Duodenal mucosa (tissue), 2 donors: ENCODE measurements around the gene OR1I1.
"Not testable (repeated sequence)": the region's sequence is repeated elsewhere in the genome, so short reads cannot be mapped to it uniquely, and the experiment has no call there.

Experiments used
- H3K27ac ChIP-seq: one replicate; pipeline ENCODE4 v1.7.0; 2013; ENCODE audit warnings: low read depth, low read length
- H3K27me3 ChIP-seq, 2 donors: one replicate each; pipeline ENCODE4 v1.7.0; 2013; ENCODE audit warnings: low read length in 2 of 2, control low read depth in 1 of 2; ENCODE audit not compliant: insufficient read depth in 2 of 2, control insufficient read depth in 1 of 2
- H3K36me3 ChIP-seq, 2 donors: one replicate each; pipeline ENCODE4 v1.7.0; 2013; ENCODE audit warnings: low read length in 2 of 2, control low read depth in 1 of 2; ENCODE audit not compliant: insufficient read depth in 2 of 2, control insufficient read depth in 1 of 2
- H3K4me1 ChIP-seq, 2 donors: one replicate each; pipeline ENCODE4 v1.7.0; 2013; ENCODE audit warnings: low read length in 2 of 2, control low read depth in 1 of 2; ENCODE audit not compliant: insufficient read depth in 2 of 2, control insufficient read depth in 1 of 2
- H3K4me3 ChIP-seq, 2 donors: one replicate each; pipeline ENCODE4 v1.7.0; 2013; ENCODE audit warnings: low read length in 2 of 2, low read depth in 1 of 2
- H3K9ac ChIP-seq, 2 donors: one replicate each; pipeline ENCODE4 v1.7.0; 2013; ENCODE audit warnings: low read length in 2 of 2, low read depth in 1 of 2
- H3K9me3 ChIP-seq, 2 donors: one replicate each; pipeline ENCODE4 v1.7.0; 2013; ENCODE audit warnings: low read length in 2 of 2, control low read depth in 1 of 2; ENCODE audit not compliant: control insufficient read depth in 1 of 2

OR1I1 gene

GRCh38 chr19:15050639-15051038 is 31.4 kb upstream of the OR1I1 start:
- no peaks in the 10 kb centered on the region for H3K36me3 ChIP-seq
- H3K9me3 ChIP-seq, result no peaks in the 10 kb centered on the region
- H3K27ac ChIP-seq, result no peak overlapping the region
- H3K9ac ChIP-seq, result no peak overlapping the region
- no peaks in the 10 kb centered on the region for H3K27me3 ChIP-seq
- no peak overlapping the region for H3K4me3 ChIP-seq
- no peaks in the 10 kb centered on the region for H3K4me1 ChIP-seq

- Histone ChIP-seq H3K9ac (no peak overlapping the region), H3K4me1 (no peaks in the 10 kb centered on the region), H3K27ac (no peak overlapping the region), H3K4me3 (no peak overlapping the region), H3K27me3 (peaks cover 0 to 4% of the 10 kb centered on the region in 2 donors), H3K36me3 (no peaks in the 10 kb centered on the region), H3K9me3 (no peaks in the 10 kb centered on the region)
Measured at GRCh38 chr19:15062036-15062435, 20.0 kb upstream of the OR1I1 start.

GRCh38 chr19:15070386-15070785 is 11.6 kb upstream of the OR1I1 start:
- not testable (repeated sequence) for H3K27me3 ChIP-seq, H3K4me3 ChIP-seq, H3K36me3 ChIP-seq, H3K9ac ChIP-seq, H3K9me3 ChIP-seq, H3K27ac ChIP-seq, H3K4me1 ChIP-seq

GRCh38 chr19:15072930-15073647 is 8.9 kb upstream of the OR1I1 start:
- Histone ChIP-seq H3K9me3 (no peaks in the 10 kb centered on the region), H3K27me3 (no peaks in the 10 kb centered on the region), H3K4me1 (no peaks in the 10 kb centered on the region), H3K27ac (no peak overlapping the region), H3K4me3 (no peak overlapping the region), H3K36me3 (no peaks in the 10 kb centered on the region), H3K9ac (no peak overlapping the region)

GRCh38 chr19:15074371-15074770 is 7.6 kb upstream of the OR1I1 start:
- no peaks in the 10 kb centered on the region for H3K27me3 ChIP-seq
- no peak overlapping the region for H3K27ac ChIP-seq
- no peak overlapping the region for H3K9ac ChIP-seq
- no peak overlapping the region for H3K4me3 ChIP-seq
- no peaks in the 10 kb centered on the region for H3K36me3 ChIP-seq
- H3K9me3 ChIP-seq, result no peaks in the 10 kb centered on the region
- H3K4me1 ChIP-seq, result no peaks in the 10 kb centered on the region

GRCh38 chr19:15075806-15076205 is 6.2 kb upstream of the OR1I1 start:
- H3K4me3 ChIP-seq, result no peak overlapping the region
- H3K4me1 ChIP-seq, result no peaks in the 10 kb centered on the region
- H3K9me3 ChIP-seq, result no peaks in the 10 kb centered on the region
- no peak overlapping the region for H3K9ac ChIP-seq
- H3K27ac ChIP-seq, result no peak overlapping the region
- no peaks in the 10 kb centered on the region for H3K36me3 ChIP-seq
- no peaks in the 10 kb centered on the region for H3K27me3 ChIP-seq

- not testable (repeated sequence) for H3K9ac ChIP-seq, H3K36me3 ChIP-seq, H3K4me3 ChIP-seq, H3K4me1 ChIP-seq, H3K27ac ChIP-seq, H3K9me3 ChIP-seq, H3K27me3 ChIP-seq
Measured at GRCh38 chr19:15080002-15080401, 2.0 kb upstream of the OR1I1 start.

GRCh38 chr19:15087182-15087581 is 5.2 kb downstream of the OR1I1 start:
- no peaks in the 10 kb centered on the region for H3K36me3 ChIP-seq
- H3K9ac ChIP-seq, result no peak overlapping the region
- H3K4me3 ChIP-seq, result no peak overlapping the region
- no peak overlapping the region for H3K27ac ChIP-seq
- H3K4me1 ChIP-seq, result peaks cover 3% of the 10 kb centered on the region in 2 donors
- H3K9me3 ChIP-seq, result no peaks in the 10 kb centered on the region
- H3K27me3 ChIP-seq, result peaks cover 0 to 2% of the 10 kb centered on the region in 2 donors

- no peaks in the 10 kb centered on the region for H3K27me3 ChIP-seq
- H3K9me3 ChIP-seq, result no peaks in the 10 kb centered on the region
- H3K9ac ChIP-seq, result no peak overlapping the region
- no peak overlapping the region for H3K4me3 ChIP-seq
- no peak overlapping the region for H3K27ac ChIP-seq
- no peaks in the 10 kb centered on the region for H3K36me3 ChIP-seq
- peaks cover 5 to 6% of the 10 kb centered on the region in 2 donors for H3K4me1 ChIP-seq
Measured at GRCh38 chr19:15091918-15092753, 10.1 kb downstream of the OR1I1 start.

GRCh38 chr19:15093001-15093400 is 11.0 kb downstream of the OR1I1 start:
- peaks cover 5 to 6% of the 10 kb centered on the region in 2 donors for H3K4me1 ChIP-seq
- no peaks in the 10 kb centered on the region for H3K36me3 ChIP-seq
- H3K27me3 ChIP-seq, result no peaks in the 10 kb centered on the region
- no peak overlapping the region for H3K4me3 ChIP-seq
- no peak overlapping the region for H3K9ac ChIP-seq
- H3K9me3 ChIP-seq, result no peaks in the 10 kb centered on the region
- no peak overlapping the region for H3K27ac ChIP-seq
